Lower lobe of right lung (tissue), 2 donors: ENCODE results near the gene SMARCB1. TPM values are rescaled to one million over a fixed set of nuclear protein-coding genes. Genes with fewer than 3 reads are reported as not detected.
A peak's percentile ranks its signal among the peaks of the same experiment; 100 is the strongest.

Experiments
- ATAC-seq, 2 donors: fragments of 200-7000 bp; cut with Tn5 transposase; one replicate each; pipeline ENCODE4 v1.9.1; 2020 to 2022; ENCODE audit warnings: mild to moderate bottlenecking in 2 of 2, moderate library complexity in 2 of 2
- DNase-seq: peaks from one replicate; pipeline ENCODE4 v3.0.0-alpha.2; 2020
- H3K27ac ChIP-seq: fragments of 200-600 bp; one replicate; pipeline ENCODE4 v1.8.0; 2022
- H3K27me3 ChIP-seq: fragments of 200-600 bp; one replicate; pipeline ENCODE4 v1.8.0; 2022; ENCODE audit warnings: low read depth
- H3K36me3 ChIP-seq: fragments of 200-600 bp; one replicate; pipeline ENCODE4 v1.8.0; 2022; ENCODE audit warnings: mild to moderate bottlenecking
- H3K4me1 ChIP-seq: fragments of 200-600 bp; one replicate; pipeline ENCODE4 v1.8.0; 2022
- H3K4me3 ChIP-seq: fragments of 200-600 bp; one replicate; pipeline ENCODE4 v1.8.0; 2022; ENCODE audit warnings: mild to moderate bottlenecking
- H3K9me3 ChIP-seq: fragments of 200-600 bp; one replicate; pipeline ENCODE4 v1.8.0; 2022
- CTCF ChIP-seq: fragments of 200-600 bp; IDR thresholded peaks from one replicate; pipeline ENCODE4 v1.8.0; 2022; ENCODE audit warnings: antibody characterized with exemption, mild to moderate bottlenecking
- intact Hi-C: fragments of 100-400 bp; cut with DNase I; formaldehyde crosslinking; loops from one replicate; pipeline ENCODE4 v1.11.0; 2022
- total RNA-seq: library from RNA; stranded (reverse); fragmentation: NEBNext Ultra II Directional; extraction: Animal tissue kit (Norgen Biotek cat#: 25700); gene quantifications from one replicate; pipeline ENCODE4 v1.2.1, GENCODE V29; 2021
- donor health status: DM: no; HTN: yes; CAD: no; lungs with severe emphysema.

Gene SMARCB1
- total RNA-seq, 1 donor from 2014 or later = 61.3 TPM

GRCh38 chr22:23801886-23802377 is 15.2 kb downstream of the SMARCB1 start:
- no peaks in the 10 kb centered on the region for H3K27me3 ChIP-seq
- no peak overlapping the region for H3K4me3 ChIP-seq
- ATAC-seq (no peak), DNase-seq (peak; percentile 15)
- intact Hi-C loops = no loop called here
- no peak overlapping the region for H3K27ac ChIP-seq
- no peaks in the 10 kb centered on the region for H3K4me1 ChIP-seq
- no peak for TF ChIP-seq CTCF
- H3K36me3 ChIP-seq = peaks cover 92% of the 10 kb centered on the region
- no peaks in the 10 kb centered on the region for H3K9me3 ChIP-seq

- intact Hi-C loops = no loop called here
- DNase-seq = peak; percentile 27
- TF ChIP-seq CTCF = no peak
- peaks cover 94% of the 10 kb centered on the region for H3K36me3 ChIP-seq
- no peak overlapping the region for H3K27ac ChIP-seq
- no peak for ATAC-seq
- no peaks in the 10 kb centered on the region for H3K27me3 ChIP-seq
- H3K9me3 ChIP-seq = no peaks in the 10 kb centered on the region
- H3K4me1 ChIP-seq = no peaks in the 10 kb centered on the region
- H3K4me3 ChIP-seq = no peak overlapping the region
These were observed 16.4 kb downstream of the SMARCB1 start for GRCh38 chr22:23803001-23803819.

- Histone ChIP-seq H3K4me3 (no peak overlapping the region), H3K9me3 (no peaks in the 10 kb centered on the region), H3K36me3 (peaks cover 92% of the 10 kb centered on the region), H3K4me1 (no peaks in the 10 kb centered on the region), H3K27ac (no peak overlapping the region), H3K27me3 (no peaks in the 10 kb centered on the region)
- no peak for ATAC-seq
- peak; percentile 26 for DNase-seq
- intact Hi-C loops = no loop called here
- TF ChIP-seq CTCF = no peak
These were observed 18.1 kb downstream of the SMARCB1 start for GRCh38 chr22:23804781-23805291.

- no peak for TF ChIP-seq CTCF
- intact Hi-C loops = no loop called here
- Histone ChIP-seq H3K9me3 (no peaks in the 10 kb centered on the region), H3K27ac (no peak overlapping the region), H3K27me3 (no peaks in the 10 kb centered on the region), H3K4me3 (no peak overlapping the region), H3K36me3 (peaks cover 92% of the 10 kb centered on the region), H3K4me1 (no peaks in the 10 kb centered on the region)
- no peak for ATAC-seq
- DNase-seq = no peak
These were observed 20.1 kb downstream of the SMARCB1 start for GRCh38 chr22:23806837-23807236.

GRCh38 chr22:23812378-23812777 is 25.6 kb downstream of the SMARCB1 start:
- Histone ChIP-seq H3K27ac (no peak overlapping the region), H3K4me3 (no peak overlapping the region), H3K4me1 (no peaks in the 10 kb centered on the region), H3K36me3 (peaks cover 83% of the 10 kb centered on the region), H3K27me3 (no peaks in the 10 kb centered on the region), H3K9me3 (no peaks in the 10 kb centered on the region)
- ATAC-seq (no peak), DNase-seq (no peak)
- intact Hi-C loops = no loop called here
- no peak for TF ChIP-seq CTCF
